ENCODE data around the gene DUOX2.
"Not testable (repeated sequence)": the region's sequence is repeated elsewhere in the genome, so short reads cannot be mapped to it uniquely, and the experiment has no call there.

GRCh38 chr15:45079201-45079600, 34.8 kb downstream of the DUOX2 start:
- TF ChIP-seq CTCF (IDR thresholded peaks at IDR 0.05 in 4 of 5, conservative IDR thresholded peaks at IDR 0.05 in 1 of 5); POLR2A (IDR thresholded peaks at IDR 0.05): not testable (repeated sequence)

Data from gastrocnemius medialis (tissue), 4 donors.